ENCODE results near the gene UNC79.

UNC79 gene

DNA sequence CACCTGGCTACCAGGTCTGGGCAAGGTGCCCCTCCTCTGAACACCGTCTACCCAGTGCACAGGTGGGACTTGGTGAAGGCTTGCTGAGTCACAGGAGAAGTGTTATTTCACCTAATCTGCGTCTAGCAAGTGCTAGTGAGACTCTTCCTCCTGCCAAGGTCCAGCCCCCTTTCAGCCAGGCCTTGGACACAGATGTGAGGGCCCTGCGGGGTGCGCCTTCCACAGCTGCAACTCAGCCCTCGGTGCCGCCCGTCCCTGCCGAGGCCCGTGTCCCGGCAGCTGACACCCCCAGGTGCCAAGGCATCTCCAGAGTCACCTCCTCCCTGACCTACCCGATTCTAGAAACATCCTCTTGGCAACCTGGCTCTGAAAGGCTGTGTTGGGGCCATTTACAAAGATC, 302.5 kb downstream of the UNC79 start:
- no peak for DNase-seq

DNA sequence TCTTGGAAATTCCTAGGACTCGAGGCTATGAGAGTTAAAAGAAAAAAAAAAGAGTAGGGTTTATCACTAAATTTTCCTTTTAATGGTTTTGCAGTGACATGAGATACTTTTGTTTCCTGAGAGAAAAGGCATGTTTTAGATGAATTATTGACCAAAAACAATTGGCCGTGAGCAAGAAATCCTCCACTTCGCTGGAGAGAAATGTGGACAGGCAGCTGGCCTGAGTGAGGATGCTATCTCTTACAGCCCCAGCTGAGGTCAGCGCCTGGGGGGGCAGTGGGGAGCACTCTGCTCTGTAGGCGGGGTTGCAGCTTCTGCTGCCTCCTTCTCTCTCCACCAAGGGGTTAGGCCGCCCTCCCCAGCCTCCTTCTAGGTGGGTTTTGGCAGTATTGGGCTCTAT, 302.9 kb downstream of the UNC79 start:
- DNase-seq, result no peak

DNA sequence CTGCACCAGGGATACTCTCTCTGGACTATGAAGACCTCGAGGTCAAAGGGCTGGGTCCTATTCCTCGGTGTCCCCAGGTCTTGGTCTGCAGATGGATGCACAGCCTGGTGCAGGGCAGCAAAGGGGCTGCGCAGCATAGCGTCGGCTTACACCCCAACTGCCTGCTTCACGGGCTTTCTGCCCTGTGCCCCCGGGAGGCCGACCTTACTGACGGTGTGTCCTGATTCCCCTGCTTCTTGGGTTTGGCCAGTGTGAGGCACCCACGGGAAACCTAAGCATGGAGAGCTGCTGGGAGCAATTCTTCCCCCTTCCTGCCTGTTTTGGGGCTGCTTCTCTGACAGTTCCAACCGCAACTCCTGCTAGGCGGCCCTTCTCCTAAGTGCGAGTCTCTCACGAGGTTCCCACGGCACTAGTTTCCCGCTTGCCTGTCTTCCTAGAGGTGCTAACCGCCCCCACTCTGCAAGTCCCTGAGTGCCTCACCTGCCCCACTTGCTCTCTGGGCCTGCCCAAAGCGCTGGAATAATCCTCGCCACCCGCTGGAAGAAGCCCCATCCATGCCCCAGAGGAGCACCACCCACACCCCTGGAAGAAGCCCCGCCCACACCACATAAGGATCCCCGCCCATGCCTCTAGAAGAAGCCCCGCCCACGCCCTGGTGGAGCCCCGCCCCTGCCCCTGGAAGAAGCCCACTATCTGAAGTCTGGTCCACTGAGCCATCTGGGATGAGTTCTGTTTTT, 303.5 kb downstream of the UNC79 start:
- DNase-seq, result no peak

DNA sequence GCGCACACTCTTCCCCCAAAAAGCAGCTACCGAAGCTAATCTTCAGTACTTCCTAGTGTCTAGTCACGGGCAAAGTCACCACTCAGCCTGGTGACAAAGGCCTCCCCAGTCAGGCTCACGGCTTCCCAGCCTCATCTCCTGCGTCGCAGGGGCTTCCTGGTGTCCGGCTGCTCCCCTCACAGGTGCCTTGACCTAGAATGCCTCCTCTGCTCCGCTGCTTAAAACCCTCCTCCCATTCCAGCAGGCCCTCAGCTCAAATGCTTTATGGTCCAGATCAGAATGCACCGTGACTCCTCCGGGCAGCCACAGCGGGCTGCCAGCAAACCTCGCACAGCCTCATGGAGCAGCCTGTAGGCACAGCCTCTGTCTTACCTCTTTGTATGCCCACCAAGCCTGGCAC, 304.5 kb downstream of the UNC79 start:
- DNase-seq, result no peak

DNA sequence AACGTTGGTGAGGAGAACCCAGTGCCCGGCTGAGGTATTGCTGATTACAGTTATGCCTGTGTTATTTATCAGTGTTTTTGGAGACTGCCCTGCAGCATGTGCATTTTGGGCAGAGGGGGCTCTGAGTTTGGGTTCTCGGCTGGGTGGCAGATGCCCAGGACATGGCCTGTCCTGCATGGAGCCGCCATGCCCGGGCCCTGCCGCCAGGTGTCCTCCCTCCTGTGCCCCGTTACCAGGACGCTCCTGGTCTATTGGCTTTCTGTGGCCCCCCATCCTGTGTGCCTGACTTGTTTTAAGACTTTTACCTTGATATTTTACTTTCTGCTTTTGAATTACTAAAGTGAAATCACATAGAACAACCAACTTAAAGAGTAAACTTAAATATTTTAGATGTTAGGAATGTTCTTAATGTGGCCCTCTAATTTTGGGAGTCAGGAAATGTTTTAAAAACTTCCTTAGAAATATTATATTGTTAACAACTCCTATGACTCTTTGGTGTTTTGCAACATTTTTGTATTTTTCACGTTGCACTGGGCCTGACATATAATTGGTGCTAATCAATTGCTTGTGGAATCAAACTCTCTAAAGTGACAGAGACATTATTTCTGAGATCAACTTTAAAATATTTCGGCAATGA, 305.8 kb downstream of the UNC79 start:
- DNase-seq, result no peak

DNA sequence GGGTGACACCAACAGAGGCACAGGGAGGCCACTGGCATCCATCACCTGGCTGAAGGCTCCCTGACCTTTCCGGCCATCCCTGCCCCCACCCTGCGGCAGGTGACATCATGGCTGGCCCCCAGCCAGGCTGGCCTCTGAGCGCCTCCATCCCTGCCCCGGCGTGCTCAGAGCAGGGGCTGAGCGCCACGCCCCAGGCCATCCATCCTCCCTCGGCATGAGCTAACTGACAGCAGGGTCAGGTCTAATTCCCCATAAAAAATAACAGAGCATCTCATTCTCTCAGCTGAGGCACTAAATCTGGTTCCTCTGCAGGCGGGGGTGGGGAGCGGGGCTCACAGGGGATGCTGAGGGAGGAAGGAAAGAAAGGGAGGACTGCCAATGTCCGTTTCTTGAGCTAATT, 306.9 kb downstream of the UNC79 start:
- DNase-seq, result no peak

DNA sequence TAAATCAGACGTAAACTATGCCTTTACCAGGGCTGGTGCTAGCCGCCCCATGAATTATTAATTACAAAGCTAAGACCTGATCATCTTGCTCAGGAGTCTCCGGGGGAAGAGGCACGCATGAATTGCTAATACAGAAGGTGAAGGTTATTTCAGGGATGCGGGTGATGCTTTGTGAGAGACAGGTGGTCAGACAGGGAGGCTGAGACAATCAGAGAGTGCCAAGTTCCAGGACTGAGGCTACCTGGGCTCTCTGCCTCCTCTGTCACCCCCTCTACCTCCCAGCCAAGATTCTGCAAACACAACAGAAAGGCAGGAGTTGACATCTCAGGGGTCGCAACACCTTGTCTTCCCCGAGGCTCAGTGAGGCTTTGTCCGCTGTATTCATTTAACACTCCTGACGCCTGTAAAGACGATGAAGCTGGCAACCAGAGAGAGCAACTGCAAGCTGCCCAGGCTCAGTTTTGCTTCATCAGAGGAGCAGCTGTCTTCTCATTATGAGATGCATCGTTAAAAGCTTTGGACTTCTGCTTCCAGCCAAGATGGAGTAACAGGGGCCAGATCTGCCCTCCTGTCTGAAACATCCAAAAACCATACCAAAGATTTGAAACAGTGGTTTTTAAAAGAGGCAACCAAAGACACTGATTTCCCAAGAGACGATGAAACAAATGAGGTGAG, 311.0 kb downstream of the UNC79 start:
- DNase-seq, result no peak

DNA sequence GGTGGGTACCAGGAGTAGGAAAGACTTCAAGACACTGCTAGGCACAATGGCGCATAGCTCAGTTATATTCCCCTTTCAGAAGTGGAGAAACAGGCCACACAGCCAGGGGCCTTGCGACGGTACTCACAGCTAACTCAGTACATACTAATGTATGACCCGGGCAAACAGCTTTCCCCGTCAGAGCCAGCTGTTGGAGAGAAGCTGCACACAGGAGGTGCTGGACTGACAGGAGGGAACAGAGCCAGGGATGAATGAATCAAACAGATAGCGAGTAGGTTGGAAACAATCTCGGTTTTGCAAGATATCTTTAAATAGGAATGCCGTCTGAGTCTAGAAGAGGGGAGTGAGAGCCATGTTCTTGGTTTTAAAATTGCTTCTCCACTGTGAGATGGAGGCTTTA, 312.0 kb downstream of the UNC79 start:
- DNase-seq, result no peak

DNA sequence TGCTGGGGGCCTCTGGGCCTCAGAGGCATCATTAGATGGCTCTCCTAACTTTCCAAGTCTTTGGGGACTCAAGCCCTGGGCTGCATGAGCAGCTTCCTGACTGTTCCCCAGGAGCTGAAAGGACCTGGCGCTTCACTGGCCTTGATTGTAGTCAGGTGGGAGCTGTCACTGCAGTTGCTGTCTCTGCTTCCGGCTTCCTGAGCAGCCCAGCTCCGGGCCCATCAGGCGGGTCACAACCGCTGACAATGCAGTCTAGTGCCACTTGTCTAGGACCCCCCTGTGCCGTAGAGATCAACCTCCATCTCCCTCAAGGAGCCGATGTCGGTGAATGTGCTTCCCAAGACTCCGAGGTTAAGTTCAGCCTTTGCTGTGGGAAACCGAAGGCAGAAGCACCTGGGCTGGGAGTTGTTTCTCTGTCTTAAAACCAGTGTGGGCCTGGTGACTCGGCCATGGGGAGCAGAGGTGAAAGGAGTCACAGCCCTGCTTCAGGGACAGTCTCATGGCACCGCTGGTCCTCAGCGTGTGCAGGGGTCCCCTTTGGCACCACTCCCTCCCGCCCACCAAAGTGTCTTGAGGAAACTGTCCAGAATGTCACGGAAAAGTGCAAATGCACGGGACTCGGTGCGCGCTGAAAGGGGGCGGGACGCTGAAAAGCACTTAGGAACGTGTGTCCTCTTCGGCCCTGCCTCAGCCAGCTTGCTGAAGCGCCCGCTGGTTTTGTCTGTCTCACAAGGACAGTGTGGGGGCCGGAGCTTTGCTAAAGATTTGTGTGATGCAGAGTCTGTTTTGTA, 312.7 kb downstream of the UNC79 start:
- DNase-seq, result no peak

DNA sequence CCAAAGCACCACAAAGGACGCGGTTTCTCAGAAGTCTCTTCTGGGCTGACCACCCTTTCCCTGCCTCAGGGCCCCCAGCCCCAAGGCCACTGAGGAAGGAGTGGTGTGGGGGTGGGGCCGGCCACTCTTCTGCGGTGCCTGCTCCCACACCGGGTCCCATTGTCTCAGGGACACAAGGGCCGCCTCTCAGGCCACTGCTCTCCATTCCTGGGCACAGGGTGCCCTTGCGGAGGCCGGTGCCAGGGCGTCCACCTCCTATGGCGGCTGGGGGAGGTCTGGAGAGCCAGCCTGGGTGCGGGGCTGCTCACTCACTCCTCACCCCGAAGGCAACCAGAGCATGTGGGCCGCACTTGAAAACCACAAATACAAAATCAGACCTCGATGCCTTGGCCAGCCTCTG, 313.4 kb downstream of the UNC79 start:
- no peak for DNase-seq

DNA sequence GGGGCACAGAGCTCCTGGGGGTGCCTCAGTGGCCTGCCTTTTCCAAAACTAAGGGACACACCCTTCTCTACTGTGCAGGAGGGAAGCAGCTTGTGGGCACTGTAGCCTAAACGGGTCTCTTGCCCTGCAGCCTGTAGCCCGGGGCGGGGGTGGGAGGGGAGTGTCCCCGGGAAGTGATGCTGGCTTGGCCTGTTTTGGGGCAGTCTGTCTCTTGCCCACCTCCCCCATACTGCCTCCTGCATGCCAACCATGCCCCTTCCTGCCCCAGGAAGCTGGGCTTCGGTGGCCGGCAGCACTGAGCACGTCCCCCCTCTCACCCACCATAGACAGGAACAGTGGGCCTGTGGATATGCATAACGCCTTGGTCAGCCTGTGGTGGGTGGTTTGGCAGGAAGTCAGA, 314.1 kb downstream of the UNC79 start:
- no peak for DNase-seq

DNA sequence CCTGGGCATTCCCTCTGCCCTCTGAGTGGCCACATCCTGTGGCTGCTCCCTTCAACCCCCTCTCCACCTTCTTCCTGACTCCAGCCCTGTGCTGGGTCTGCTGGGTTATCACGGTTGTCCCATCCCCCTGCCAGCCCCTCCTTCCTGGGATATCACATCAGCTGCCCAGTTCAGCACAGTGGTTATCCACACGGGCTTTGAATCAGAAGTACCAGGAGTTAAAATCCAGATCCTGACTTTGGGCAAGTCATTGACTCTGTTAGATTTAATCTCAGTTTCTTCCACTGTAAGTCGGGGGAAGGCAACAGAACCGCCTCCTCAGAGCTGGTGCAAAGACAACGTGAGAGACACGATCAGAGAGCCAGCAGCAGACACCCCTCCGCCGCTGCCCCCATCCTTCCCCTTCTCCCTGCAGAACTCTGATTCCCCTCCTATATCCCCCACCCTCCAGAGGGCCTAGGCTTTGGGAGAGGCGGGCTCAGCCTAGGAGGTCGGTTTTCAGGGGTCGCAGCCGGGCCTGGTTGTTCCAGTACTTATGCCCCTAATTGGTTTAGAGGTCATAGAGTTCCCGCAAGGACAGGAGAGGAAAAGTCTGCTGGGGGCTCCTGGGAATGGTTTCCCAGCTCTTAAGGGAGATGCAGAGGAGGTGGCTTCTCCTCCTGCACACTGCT, 315.0 kb downstream of the UNC79 start:
- DNase-seq, result no peak

DNA sequence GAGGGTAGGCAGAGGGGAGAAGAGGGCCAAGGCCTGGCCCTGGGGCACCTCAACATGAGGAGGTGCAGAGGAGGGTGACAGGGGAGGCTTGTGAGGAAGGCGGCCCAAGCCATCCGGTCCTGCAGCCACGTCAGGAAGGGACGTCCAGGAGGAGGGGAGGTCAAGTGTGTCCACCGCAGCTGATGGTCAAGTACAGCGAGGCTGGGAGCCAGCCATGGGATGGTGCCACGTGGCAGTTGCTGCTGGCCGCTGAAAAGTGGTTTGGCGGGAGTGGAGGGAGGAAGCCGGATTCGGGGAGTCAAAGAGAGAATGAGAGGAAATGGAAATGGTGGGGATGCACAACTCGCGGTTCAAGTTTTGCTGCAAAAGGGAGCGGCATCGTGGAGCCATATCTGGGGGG, 316.4 kb downstream of the UNC79 start:
- no peak for DNase-seq

DNA sequence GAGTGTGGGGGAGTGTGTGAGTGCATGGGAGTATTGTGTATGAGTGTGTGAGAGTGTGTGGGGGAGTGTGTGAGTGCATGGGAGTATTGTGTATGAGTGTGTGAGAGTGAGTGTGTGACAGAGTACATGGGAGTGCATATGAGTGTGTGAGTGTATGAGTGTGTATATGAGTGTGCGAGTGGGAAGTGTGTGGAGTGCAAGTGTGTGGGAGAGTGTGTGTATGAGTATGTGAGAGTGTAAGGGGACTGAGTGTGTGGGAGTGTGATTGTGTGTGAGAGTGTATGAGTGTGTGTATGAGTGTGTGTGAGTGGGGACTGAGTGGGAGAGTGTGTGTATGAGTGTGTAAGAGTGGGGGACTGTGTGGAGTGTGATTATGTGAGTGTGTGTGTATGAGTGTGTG, 316.8 kb downstream of the UNC79 start:
- DNase-seq, result no peak

DNA sequence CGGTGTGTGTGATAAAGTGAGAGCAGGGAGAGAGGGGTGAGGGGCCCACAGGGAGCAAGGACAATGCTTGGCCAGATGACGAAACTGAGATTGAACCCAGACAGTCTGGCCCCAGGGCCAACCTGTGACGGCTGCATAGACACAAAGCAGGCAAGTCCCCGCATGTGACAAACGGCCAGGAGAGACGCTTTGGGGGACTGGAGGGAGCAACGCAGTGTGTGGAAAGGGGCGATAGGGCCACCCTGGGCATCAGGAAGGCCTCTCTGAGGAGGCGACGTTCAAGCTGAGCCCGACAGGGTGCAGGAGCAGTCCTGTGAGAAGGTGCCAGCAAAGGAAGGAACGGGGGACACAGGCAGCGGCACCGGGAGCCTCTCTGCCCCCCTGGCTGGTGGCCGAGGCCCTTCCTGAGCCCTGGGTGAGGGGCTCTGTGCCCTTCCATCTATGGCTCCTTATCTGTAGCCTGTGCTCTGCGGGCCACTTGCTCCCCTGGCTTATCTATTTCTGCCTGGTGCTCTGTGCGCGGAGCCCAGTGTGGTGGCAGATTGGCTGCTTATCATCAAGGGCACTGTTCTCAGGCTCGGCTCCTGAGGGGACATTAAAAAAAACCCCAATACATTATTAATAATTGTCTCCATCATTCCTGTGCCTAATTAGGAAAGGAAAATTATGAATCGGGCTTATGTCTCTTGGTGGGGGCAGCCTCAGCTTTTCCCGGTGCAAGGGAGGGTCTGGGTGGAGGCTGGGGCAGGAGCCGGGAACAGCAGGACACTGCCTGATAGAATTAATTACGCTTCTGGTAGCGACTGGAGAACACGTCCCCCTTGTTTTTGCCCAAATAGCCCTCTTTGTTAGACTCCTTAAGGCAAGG, 317.7 kb downstream of the UNC79 start:
- DNase-seq, result no peak

DNA sequence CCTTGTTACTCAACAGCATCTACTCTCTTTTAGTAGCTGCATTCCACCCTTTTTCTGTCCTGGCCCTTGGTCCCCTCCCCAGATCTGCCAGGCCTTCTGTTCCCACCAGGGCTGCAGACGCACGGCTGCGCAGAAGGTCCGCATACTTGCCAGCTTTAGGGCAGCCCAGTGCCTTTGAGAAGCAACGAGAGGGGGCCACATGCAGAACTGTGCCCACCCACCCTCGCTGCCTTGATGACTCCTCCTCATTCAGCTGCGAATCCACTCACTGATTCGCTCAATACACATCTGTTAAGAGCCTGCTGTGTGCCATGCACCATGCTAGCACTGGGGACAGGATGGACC, 318.3 kb downstream of the UNC79 start:
- no peak for DNase-seq

DNA sequence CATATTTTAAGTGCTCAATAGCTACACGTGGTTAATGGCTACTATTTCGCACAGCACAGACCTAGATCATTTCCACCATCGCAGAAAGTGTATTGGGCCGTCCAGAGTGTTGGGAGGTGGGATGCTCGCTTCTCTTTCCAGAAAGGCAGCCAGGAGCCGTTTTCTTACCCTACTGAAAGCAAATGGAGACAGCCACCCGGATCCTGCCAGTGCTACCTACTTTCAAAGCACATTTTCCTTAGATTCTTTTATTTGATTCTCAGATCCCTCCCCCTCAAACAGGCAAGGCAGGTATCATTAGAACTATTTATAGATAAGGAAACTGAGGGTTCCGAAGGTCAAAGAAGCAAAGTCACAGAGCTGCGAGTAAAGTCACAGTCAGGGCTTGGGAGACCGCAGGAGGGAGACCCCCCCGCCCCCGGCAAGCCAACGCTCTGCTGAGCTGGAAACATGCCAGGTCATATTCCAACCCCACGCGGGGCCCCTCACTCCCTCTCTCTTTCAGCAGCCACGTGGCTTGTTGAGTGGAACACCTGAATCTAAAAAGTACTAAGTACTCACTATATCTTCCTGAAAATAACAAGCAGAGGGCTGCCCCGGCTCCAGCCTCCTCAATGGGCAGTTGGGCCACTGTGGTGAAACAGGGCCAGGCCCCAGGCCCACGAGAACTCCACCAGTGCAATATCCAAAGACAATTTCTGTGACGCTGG, 321.4 kb downstream of the UNC79 start:
- DNase-seq, result no peak

DNA sequence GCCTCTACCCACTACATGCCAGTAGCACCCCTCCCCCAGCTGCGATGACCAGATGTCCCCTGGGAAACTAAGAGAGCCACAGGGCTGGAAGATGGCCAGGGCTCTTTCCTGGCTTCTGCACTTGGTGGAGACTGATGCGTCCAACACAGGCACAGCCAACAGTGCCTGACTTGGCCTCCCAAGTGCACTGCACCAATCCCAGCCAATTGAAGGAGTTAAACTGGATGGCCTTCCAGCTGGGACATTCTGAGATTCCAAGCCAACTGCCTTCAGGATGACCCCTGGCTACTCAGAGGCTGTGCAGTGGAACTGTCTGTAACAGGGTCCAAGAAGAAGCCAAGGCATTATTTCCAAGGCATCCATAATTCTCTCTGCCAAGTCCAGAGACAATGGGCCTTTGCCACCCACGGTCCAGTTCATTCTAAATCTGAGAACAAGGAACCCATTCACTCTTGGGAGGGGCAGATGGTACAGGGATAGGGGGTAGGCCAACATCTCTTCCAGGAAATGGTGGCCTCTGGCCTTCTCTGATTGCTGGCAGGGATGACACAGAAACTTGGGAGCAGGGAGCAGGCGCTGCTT, 322.3 kb downstream of the UNC79 start:
- DNase-seq, result no peak

DNA sequence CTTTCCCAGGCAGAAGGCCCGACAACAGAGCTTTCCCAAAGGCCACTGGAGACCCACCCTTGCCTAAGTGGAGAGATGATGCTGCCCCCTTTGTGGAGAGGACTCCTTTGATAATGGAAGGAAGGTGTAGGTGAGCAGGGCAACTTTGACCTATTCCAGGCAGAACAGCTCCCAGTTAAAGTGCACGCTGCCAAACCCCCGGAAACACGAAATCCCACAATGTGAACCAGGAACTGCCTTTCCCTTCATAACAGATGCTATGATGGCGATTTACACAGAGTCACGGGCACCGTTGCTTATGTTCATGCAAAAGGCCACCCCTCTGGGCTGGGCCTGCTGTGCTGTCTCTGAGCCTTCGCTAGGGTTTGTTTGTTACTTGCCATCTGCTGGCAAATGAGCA, 322.9 kb downstream of the UNC79 start:
- DNase-seq, result no peak

DNA sequence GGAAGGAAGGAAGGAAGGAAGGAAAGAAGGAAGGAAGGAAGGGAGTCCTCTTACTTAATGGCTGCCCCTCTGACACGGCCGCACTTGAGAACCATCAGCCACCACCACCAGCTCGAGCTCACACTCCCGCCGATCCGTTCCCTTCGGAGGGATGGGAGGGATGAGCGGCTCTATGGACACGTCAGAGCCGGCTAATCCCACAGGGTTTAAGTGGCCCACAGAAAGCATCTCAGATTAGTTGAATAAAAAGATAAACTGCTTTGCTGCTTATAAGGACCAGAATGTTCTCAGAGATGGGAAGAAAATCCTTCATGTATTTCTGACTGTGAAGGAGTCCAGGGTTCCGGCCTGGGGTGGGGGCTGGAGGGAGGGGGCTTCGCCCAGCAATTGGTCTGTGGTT, 326.5 kb downstream of the UNC79 start:
- DNase-seq, result no peak

Data from SHP77 treated with DMSO at 0.1 percent for 48 hours (cell line).